ENCODE data around the gene SUSD4. TPM values are rescaled to one million over a fixed set of nuclear protein-coding genes. Genes with fewer than 3 reads are reported as not detected.

The SUSD4 gene
- total and polyA plus RNA-seq, 9 of the 15 experiments (the other 6 are each of a cell fraction or from before 2014, with no cell fraction given), result 0.06 to 1.7 (median 0.09) TPM; not detected in 4

DNA sequence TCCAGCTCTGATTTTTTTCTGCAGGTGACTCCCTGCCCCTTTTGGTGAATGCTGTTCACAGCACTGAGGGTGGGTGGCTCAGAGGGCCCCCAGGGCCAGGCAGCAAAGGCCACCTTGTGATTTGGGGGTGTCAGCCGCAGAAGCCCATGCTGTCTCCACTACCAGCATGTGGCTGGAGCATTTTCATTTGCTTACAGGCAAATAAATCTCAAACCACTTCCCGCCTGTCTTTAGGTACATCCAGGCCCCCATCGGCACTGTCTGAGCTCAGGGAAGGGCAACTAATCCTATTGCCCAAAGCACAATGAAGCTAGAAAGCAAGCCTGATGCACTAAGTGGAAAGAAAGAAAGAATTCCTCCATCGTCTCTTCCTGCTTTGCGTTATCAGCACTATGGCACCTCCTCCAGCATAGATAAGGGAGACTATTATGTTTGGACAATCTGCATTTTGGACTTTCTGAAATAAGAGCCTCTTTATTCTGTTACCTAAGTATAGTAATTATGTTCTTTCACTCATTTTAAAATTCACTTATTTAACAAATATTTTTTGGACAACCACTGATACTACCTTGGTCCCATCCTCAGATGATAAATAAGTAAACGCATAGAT, 120.4 kb downstream of the SUSD4 start (continued):
- TF ChIP-seq, protein P1, sequence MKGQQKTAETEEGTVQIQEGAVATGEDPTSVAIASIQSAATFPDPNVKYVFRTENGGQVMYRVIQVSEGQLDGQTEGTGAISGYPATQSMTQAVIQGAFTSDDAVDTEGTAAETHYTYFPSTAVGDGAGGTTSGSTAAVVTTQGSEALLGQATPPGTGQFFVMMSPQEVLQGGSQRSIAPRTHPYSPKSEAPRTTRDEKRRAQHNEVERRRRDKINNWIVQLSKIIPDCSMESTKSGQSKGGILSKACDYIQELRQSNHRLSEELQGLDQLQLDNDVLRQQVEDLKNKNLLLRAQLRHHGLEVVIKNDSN (CRISPR knock-in tag; IDR thresholded peaks at IDR 0.05), result no peak
- TF ChIP-seq NFE2 (IDR thresholded peaks at IDR 0.05; ENCODE audit: low read depth), result no peak

DNA sequence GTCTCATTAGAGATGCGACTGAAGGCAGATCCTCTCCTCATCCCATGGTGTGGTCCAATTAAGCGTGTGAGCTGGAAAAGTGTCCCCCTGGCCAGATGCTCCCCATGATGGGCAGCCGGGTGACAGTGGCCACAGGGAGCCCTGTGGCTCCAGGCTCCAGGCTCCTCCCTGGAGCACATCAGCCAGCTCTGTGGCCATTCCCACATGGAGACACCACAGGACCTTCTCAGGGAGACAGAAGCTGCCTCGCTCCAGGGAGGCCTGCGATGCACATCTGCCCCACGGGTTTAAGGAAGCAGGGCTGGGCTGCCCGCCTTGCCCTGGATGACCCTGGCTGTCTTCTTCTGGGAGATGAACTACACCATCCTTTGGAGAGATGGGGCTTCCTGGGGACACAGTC, 121.0 kb downstream of the SUSD4 start:
- Histone ChIP-seq H3K4me3 (no peak overlapping the region), H3K79me2 (ENCODE audit: control insufficient read depth, insufficient read depth, low read length) (no peaks in the 10 kb centered on the region), H4K20me1 (replicated peaks; ENCODE audit: control insufficient read depth, insufficient read depth, low read length) (no peaks in the 10 kb centered on the region), H3K27ac (ENCODE audit: extremely low read depth, low read depth, low read length) (no peak overlapping the region), H2AFZ (ENCODE audit: low read depth, low read length) (no peak overlapping the region), H3K9me1 (ENCODE audit: control insufficient read depth, insufficient read depth, low read length) (no peaks in the 10 kb centered on the region), H3K4me2 (ENCODE audit: insufficient read depth, low read length) (no peak overlapping the region), H3K9me3 (replicated peaks; ENCODE audit: control insufficient read depth, insufficient read depth, low read depth, low read length) (peaks cover 2% of the 10 kb centered on the region; the same call in 1 of the 2 replicates), H3K36me3 (ENCODE audit: control insufficient read depth, insufficient read depth, low read length) (no peaks in the 10 kb centered on the region), H3K4me1 (replicated peaks in 1 of 2; ENCODE audit: control insufficient read depth in 2 of 2, insufficient read depth in 2 of 2, low read length in 2 of 2) (peaks cover 14 to 25% of the 10 kb centered on the region in 2 experiments), H3K9ac (ENCODE audit: insufficient read depth in 1 of 2, low read depth in 2 of 2, low read length in 2 of 2) (no peak overlapping the region), H3K27me3 (ENCODE audit: control insufficient read depth in 2 of 2, insufficient read depth in 2 of 2, low read length in 2 of 2) (no peaks in the 10 kb centered on the region)
- POLR2A ChIA-PET, result interaction anchor here (1.1 kb wide), 1 partner anchor 21 kb away, joined by 3 read pairs; no protein-coding TSS in a partner anchor
- no TSS peak for BruUV-seq (replicated peaks)
- WGBS (ENCODE audit: insufficient coverage, low coverage, missing lambda C conversion rate), result 90% methylated on average over 7 of the region's 7 CpGs
- in situ Hi-C loops (cut with MboI), result no loop called here
- CTCF ChIA-PET (ENCODE audit: low intra/inter-chr PET ratio), result no interaction called here
- ATAC-seq (no peak), DNase-seq (ENCODE audit: extremely low read depth in 1 of 4, low spot score in 3 of 4) (no peak), FAIRE-seq (no peak)
- intact Hi-C loops (cut with micrococcal nuclease), result no loop called here
- TF ChIP-seq RBM15 (IDR thresholded peaks at IDR 0.05; ENCODE audit: insufficient read depth, low read length) (no peak), JUN (IDR thresholded peaks at IDR 0.05; ENCODE audit: borderline replicate concordance, low read depth, low read length) (no peak), JUN (CRISPR knock-in tag; IDR thresholded peaks at IDR 0.05; ENCODE audit: borderline replicate concordance) (no peak), ZNF609 (CRISPR knock-in tag; IDR thresholded peaks at IDR 0.05; ENCODE audit: borderline replicate concordance) (no peak), ZNF280B (CRISPR knock-in tag; IDR thresholded peaks at IDR 0.05) (no peak), MECOM (CRISPR knock-in tag; IDR thresholded peaks at IDR 0.05) (no peak), MBD2 (IDR thresholded peaks at IDR 0.05; ENCODE audit: borderline replicate concordance, low read depth) (no peak), GTF2E2 (tag; IDR thresholded peaks at IDR 0.05) (no peak), SMARCA5 (IDR thresholded peaks at IDR 0.05) (no peak), ZNF41 (CRISPR knock-in tag; conservative IDR thresholded peaks at IDR 0.05) (no peak)

Measured in K562 (cell line).